ENCODE results near the gene KRTCAP3.

DNA sequence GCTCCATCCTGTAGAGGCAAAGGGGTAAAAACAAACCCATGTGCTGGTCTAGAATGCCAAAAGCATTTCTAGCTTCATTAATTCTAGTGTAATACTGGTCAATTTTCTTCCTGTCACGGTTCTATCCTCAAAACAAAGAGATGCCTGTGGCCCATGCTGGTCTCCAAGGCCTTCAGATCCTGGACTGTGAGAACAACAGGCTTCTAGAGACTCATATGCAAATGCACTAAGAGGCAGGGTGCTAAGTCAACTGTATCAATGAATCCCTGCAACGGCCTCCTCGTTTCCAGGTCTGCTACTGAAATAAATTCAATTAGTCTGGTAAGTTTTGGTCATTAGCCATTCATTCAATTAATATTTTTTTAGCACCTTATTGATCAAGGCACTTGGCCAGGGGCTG is 43.3 kb downstream of the KRTCAP3 start:
- TF ChIP-seq CTCF (conservative IDR thresholded peaks at IDR 0.05 in 1 of 2, IDR thresholded peaks at IDR 0.05 in 1 of 2; ENCODE audit: low read depth in 1 of 2, low read length in 2 of 2) (no peak), EZH2 (IDR thresholded peaks at IDR 0.05; ENCODE audit: low read length, missing control alignments) (no peak)

Data from fibroblast of lung (primary cell).